ENCODE measurements around the gene TANGO6. TPM values are rescaled to one million over a fixed set of nuclear protein-coding genes. Genes with fewer than 3 reads are reported as not detected.

Gene TANGO6
- total RNA-seq, 8 experiments from 2014 or later: 6.4 to 18.6 (median 7.7) TPM

DNA sequence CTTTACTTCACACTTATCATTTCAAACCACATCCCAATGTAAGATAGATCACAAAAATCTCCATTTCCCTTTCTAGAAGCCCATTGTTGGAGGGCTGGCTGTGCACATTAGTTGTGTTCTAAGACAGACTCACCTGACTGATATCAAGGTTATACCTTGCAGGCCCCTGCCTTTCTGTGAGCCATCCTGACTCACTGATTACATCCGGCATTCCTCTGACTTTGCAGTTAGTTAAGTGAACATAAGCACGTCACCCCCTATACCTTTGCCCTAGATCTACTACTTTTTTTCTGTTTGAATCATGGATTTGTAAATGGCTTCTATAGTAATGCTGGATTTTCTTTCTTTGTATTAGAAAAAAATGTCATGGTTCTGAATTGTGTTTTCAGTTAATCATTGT lies 78.3 kb downstream of the TANGO6 start:
- Histone ChIP-seq H3K4me3 (no peak overlapping the region), H3K4me1 (replicated peaks in 1 of 2) (no peaks in the 10 kb centered on the region), H3K27ac (no peak overlapping the region)
- in situ Hi-C loops (cut with MboI; ENCODE audit: low pct_unique_long_range_greater_than_20kb in 2 of 9, low sequenced_read_pairs in 9 of 9, unreplicated experiment in 9 of 9): loop anchor here in 2 of 9 experiments (25.0 kb wide), 1 partner anchor 191 kb away; the partner anchor contains the start of gene HAS3 (in 2 of the 2)
- no peak for ATAC-seq (replicated peaks in 6 of 8)
- 77 to 100% (median 83%) methylated on average over 2 of the region's 2 CpGs; no CpG with 5 or more reads in 5 of the 10 experiments for WGBS, 10 experiments

DNA sequence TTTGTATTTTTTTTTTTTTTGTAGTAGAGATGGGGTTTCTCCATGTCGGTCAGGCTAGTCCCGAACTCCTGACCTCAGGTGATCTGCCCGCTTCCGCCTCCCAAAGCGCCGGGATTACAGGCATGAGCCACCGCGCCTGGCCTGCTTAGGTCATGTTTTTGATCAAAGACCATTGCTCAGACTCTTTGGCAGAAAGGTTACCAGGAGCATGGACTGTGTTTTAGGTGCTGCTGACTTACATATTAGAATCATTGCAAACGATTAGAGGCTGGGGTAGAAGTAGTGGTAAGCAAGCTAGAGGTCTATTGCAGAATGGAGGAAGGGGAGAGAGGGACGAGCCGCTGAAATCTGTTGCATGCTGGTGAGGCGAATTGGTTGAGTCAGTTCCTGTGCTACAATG lies 79.8 kb downstream of the TANGO6 start:
- Histone ChIP-seq H3K4me3 (no peak overlapping the region), H3K27ac (no peak overlapping the region), H3K4me1 (replicated peaks in 1 of 2) (no peaks in the 10 kb centered on the region)
- in situ Hi-C loops (cut with MboI; ENCODE audit: low pct_unique_long_range_greater_than_20kb in 2 of 9, low sequenced_read_pairs in 9 of 9, unreplicated experiment in 9 of 9): loop anchor here in 2 of 9 experiments (25.0 kb wide), 1 partner anchor 189 kb away; the partner anchor contains the start of gene HAS3 (in 2 of the 2)
- no peak for ATAC-seq (replicated peaks in 6 of 8)
- 80 to 100% (median 87%) methylated on average over 1 to 7 of the region's 12 CpGs; no CpG with 5 or more reads in 1 of the 10 experiments for WGBS, 10 experiments

DNA sequence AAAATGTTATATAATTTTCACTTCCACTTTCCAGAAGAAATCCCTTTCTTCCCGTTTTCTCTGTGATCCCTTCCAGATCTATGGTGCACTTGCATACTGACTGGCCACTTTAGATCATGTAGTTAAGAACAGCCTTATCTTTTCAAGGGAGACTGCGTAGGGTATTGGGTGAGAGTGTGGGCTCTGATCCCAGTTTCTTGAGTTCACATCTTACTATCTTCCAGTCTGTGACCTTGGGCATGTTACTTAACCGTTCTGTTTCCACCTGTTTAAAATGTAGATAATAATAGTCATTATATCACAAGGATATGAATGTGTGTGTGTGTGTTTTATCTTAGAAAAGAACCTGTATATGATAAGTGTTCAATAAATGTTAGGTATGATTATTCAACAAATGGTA lies 83.7 kb downstream of the TANGO6 start:
- Histone ChIP-seq H3K27ac (no peak overlapping the region), H3K4me1 (replicated peaks in 1 of 2) (no peaks in the 10 kb centered on the region), H3K4me3 (no peak overlapping the region)
- in situ Hi-C loops (cut with MboI; ENCODE audit: low pct_unique_long_range_greater_than_20kb in 2 of 9, low sequenced_read_pairs in 9 of 9, unreplicated experiment in 9 of 9): no loop called here
- 88 to 100% (median 93%) methylated on average over 1 to 3 of the region's 3 CpGs; no CpG with 5 or more reads in 4 of the 10 experiments for WGBS, 10 experiments
- ATAC-seq (replicated peaks in 6 of 8): no peak

DNA sequence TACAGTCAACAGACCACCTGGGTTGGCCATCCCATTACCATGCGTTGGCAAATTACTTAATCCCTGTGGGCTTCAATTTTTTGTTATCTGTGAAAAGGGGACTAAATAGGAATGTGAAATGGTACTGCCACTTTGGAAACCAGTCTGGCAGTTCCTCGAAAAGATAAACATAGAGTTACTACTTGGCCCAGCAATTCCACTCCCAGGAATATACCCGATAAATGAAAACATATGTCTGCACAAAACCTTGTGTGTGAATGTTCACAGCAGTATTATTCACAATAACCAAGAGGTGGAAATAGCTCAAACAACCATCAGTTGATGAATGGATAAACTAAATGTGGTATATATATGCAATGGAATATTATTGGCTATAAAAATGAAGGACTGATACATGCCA lies 87.9 kb downstream of the TANGO6 start:
- in situ Hi-C loops (cut with MboI; ENCODE audit: low pct_unique_long_range_greater_than_20kb in 2 of 9, low sequenced_read_pairs in 9 of 9, unreplicated experiment in 9 of 9): no loop called here
- no peaks in the 10 kb centered on the region for H3K4me1 ChIP-seq (replicated peaks in 1 of 2)
- 80 to 100% (median 100%) methylated on average over 1 to 3 of the region's 3 CpGs; no CpG with 5 or more reads in 2 of the 10 experiments for WGBS, 10 experiments
- H3K4me3 ChIP-seq: no peak overlapping the region
- H3K27ac ChIP-seq: no peak overlapping the region
- no peak for ATAC-seq (replicated peaks in 6 of 8)

DNA sequence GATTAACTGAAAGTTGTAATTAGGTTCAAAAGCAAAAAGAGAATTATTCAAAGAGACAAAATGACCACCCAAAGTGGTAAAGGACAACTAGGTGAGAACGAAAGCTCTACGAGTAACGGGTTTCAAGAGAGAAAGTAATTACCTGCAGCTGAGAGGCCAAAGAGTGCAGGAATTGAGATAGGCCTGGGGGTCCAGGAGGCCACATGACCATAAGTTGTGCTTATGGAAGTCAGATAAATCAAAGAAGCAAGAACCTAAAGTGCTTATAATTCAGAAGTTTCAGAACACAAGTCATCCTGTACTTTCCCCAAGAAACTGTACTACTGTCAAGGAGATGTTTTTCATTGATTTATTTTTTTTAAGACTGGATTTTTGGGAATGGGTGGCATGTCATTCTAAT lies 91.1 kb downstream of the TANGO6 start:
- in situ Hi-C loops (cut with MboI; ENCODE audit: low pct_unique_long_range_greater_than_20kb in 2 of 9, low sequenced_read_pairs in 9 of 9, unreplicated experiment in 9 of 9): no loop called here
- WGBS, 10 experiments: 93 to 100% (median 94%) methylated on average over 3 of the region's 3 CpGs; no CpG with 5 or more reads in 3 of the 10 experiments

DNA sequence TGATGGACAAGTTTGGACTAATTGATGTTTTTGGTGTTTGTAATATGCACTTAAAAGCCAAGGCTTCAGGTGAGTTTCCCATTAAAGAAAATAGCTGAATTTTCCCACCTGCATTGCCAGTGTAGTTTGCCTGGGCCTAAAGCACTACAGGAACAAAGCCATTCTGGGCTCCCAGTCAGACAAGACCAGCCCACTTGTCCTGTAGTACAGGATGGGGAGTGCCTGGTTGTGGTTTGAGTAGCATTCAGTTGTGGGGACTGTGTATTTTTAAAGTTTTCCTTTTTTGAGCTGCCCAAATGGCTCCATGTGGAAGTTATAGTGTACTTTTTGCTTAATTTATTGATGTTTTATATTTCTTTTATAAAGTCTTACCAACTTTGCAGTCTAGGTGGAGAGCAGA lies 91.7 kb downstream of the TANGO6 start:
- Histone ChIP-seq H3K27ac (no peak overlapping the region), H3K4me3 (no peak overlapping the region), H3K4me1 (replicated peaks in 1 of 2) (no peaks in the 10 kb centered on the region)
- in situ Hi-C loops (cut with MboI; ENCODE audit: low pct_unique_long_range_greater_than_20kb in 2 of 9, low sequenced_read_pairs in 9 of 9, unreplicated experiment in 9 of 9): no loop called here
- ATAC-seq (replicated peaks in 6 of 8): no peak

More for the DNA sequence above, 91.1 kb downstream of the TANGO6 start:
- H3K4me1 ChIP-seq (replicated peaks in 1 of 2): no peaks in the 10 kb centered on the region
- ATAC-seq (replicated peaks in 6 of 8): no peak
- H3K27ac ChIP-seq: no peak overlapping the region
- no peak overlapping the region for H3K4me3 ChIP-seq

DNA sequence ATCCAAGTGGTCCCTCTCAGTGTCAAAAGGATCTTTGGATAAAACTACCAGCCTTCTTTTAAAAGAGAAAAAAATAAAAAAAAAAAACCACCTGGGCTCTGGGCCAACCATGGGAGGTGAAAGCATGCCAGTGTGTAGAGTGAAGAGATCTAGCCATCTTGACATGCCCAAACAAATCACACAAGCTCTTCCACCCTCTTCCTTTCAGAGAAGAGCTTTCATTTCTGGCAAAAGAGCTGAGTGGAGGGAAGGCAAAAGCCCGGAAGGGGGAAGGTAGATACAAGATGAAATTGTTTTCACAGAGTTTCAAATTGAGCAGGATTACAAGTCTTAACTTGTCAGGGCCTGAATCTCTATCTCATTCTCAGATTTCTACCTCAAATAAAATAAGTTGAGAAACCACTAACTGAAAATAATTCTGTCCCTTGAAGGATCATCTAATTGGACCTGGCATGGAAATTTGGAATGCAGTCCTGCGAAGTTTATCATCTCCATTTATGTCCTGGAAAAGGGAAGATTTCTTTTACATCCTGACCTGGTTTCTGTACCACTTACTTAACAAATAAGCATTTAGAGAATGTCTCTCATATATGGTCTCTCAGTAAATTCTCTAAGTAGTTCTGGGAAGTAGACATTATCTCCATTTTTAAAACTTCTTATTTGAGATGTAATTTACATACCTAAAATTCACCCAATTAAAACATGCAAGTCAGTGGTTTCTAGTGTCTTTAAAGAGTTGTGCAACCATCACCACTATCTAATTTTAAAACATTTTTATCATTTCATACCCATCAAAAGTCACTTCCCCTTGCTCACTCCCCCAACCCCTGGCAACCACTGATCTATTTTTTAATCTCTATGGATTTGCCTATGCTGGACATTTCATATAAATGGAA lies 93.7 kb downstream of the TANGO6 start:
- no peaks in the 10 kb centered on the region for H3K4me1 ChIP-seq (replicated peaks in 1 of 2)
- no peak overlapping the region for H3K4me3 ChIP-seq
- in situ Hi-C loops (cut with MboI; ENCODE audit: low pct_unique_long_range_greater_than_20kb in 2 of 9, low sequenced_read_pairs in 9 of 9, unreplicated experiment in 9 of 9): no loop called here
- ATAC-seq (replicated peaks in 6 of 8): peak in 3 of 8 experiments; percentile 40 to 57 (median 56)
- WGBS, 10 experiments: 67 to 100% (median 92%) methylated on average over 1 to 2 of the region's 2 CpGs; no CpG with 5 or more reads in 3 of the 10 experiments
- H3K27ac ChIP-seq: no peak overlapping the region

DNA sequence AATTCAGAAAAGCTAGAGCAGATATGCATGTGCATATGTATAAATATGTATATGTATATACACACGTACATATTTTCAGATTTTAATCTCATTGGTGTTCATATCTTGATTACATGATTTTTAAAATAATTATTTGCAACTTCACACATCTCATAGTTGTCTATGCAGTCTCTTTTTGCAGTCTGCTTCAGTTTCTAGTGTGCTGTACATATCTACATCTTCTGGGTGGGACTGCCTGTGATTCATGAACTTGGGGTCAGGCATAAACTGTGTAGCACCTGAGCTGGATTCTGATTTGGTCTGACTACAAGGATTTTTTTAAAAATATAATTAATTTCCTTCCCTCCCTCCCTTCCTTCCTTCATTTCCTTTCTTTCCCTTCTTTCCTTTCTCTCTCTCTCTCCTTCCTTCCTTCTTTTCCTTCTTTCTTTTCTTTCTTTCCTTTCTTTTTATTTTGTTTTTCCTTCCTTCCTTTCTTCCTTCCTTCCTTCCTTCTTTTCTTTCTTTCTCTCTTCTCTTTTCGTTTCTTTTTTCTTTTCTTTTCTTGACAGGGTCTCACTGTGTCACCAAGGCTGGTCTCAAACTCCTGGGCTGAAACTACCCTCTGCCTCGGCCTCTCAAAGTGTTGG lies 96.5 kb downstream of the TANGO6 start:
- Histone ChIP-seq H3K4me3 (no peak overlapping the region), H3K27ac (no peak overlapping the region), H3K4me1 (replicated peaks in 1 of 2) (no peaks in the 10 kb centered on the region)
- 45 to 90% (median 75%) methylated on average over 1 to 3 of the region's 3 CpGs; no CpG with 5 or more reads in 1 of the 10 experiments for WGBS, 10 experiments
- ATAC-seq (replicated peaks in 6 of 8): peak in 3 of 8 experiments; percentile 79 to 88 (median 86)
- in situ Hi-C loops (cut with MboI; ENCODE audit: low pct_unique_long_range_greater_than_20kb in 2 of 9, low sequenced_read_pairs in 9 of 9, unreplicated experiment in 9 of 9): no loop called here

DNA sequence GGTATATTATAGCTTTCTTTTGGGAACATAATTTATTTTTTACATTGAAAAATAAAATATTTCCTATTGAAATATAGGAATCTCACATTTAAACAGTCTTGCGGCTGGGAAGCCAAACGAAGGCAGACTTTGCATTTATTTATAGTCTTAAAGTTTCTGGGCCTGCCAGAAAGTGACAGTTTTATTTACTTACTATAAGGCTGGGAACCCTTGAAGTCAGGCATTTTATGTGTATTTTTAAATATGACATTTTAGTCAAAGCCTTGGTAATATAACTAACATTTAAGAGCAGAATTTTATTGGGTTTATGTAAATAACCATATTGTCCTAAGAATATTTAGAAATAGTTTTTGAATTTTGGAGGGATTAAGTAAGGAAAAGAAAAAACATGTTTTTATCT lies 97.5 kb downstream of the TANGO6 start:
- in situ Hi-C loops (cut with MboI; ENCODE audit: low pct_unique_long_range_greater_than_20kb in 2 of 9, low sequenced_read_pairs in 9 of 9, unreplicated experiment in 9 of 9): no loop called here
- 17 to 100% (median 92%) methylated on average over 1 to 2 of the region's 2 CpGs; no CpG with 5 or more reads in 2 of the 10 experiments for WGBS, 10 experiments
- Histone ChIP-seq H3K4me1 (replicated peaks in 1 of 2) (no peaks in the 10 kb centered on the region), H3K27ac (no peak overlapping the region), H3K4me3 (no peak overlapping the region)
- ATAC-seq (replicated peaks in 6 of 8): no peak

DNA sequence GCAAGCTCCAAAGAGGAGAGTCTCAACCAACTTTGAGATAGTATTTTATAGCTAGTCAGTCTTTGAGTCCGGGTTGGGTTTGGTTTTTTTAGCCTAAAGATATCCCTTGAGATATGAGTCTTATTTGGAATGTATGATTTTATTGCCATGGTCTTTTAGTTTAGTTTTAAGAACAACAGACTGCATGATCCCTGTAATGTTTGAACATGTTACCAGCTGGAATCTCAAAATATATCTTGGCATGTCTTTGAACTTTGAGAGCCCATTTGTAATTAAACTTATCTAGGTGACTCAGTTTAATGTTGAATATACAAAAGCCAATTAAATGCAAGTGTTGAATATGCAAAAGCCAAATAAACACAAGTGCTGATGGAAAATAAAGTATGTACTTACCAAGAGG lies 100.6 kb downstream of the TANGO6 start:
- Histone ChIP-seq H3K27ac (no peak overlapping the region), H3K4me1 (replicated peaks in 1 of 2) (no peaks in the 10 kb centered on the region), H3K4me3 (no peak overlapping the region)
- ATAC-seq (replicated peaks in 6 of 8): peak in 2 of 8 experiments; percentile 20 to 37
- 80 to 100% (median 87%) methylated on average over 1 of the region's 1 CpG; no CpG with 5 or more reads in 6 of the 10 experiments for WGBS, 10 experiments
- in situ Hi-C loops (cut with MboI; ENCODE audit: low pct_unique_long_range_greater_than_20kb in 2 of 9, low sequenced_read_pairs in 9 of 9, unreplicated experiment in 9 of 9): no loop called here

DNA sequence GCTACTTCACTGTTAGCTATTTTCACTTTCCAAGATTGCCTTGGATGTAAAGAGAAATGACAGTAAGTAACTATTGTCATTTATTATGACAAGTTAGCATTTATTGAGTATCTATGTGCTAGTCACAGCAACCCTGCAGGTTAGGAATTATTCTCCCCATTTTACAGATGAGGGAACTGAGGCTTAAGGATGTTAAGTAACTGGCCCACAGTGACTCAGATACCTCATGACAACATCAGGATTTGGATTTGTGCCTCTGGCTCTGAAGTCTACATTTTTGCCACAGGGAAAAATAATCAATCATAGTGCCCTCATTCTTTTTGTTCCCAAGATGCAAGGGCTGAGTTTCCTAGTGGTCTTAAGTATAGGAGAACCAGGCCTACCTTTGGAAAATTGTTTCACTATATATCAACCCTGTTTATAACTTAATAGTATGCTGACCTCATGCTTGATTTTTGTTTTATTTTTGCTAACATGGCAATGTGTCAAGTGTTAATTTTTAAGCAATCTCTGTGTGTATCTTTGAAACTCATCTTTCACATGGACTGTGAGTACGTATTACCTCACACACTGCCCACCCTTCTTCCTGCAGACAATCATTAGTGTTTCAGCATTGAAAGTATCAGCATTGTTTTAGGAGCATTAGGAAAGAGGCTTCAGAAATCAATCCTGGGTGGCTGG lies 105.0 kb downstream of the TANGO6 start:
- H3K4me3 ChIP-seq: no peak overlapping the region
- no peak for ATAC-seq (replicated peaks in 6 of 8)
- no peaks in the 10 kb centered on the region for H3K4me1 ChIP-seq (replicated peaks in 1 of 2)
- H3K27ac ChIP-seq: no peak overlapping the region
- in situ Hi-C loops (cut with MboI; ENCODE audit: low pct_unique_long_range_greater_than_20kb in 2 of 9, low sequenced_read_pairs in 9 of 9, unreplicated experiment in 9 of 9): no loop called here
- WGBS, 10 experiments: 67 to 100% (median 100%) methylated on average over 1 of the region's 1 CpG; no CpG with 5 or more reads in 2 of the 10 experiments

DNA sequence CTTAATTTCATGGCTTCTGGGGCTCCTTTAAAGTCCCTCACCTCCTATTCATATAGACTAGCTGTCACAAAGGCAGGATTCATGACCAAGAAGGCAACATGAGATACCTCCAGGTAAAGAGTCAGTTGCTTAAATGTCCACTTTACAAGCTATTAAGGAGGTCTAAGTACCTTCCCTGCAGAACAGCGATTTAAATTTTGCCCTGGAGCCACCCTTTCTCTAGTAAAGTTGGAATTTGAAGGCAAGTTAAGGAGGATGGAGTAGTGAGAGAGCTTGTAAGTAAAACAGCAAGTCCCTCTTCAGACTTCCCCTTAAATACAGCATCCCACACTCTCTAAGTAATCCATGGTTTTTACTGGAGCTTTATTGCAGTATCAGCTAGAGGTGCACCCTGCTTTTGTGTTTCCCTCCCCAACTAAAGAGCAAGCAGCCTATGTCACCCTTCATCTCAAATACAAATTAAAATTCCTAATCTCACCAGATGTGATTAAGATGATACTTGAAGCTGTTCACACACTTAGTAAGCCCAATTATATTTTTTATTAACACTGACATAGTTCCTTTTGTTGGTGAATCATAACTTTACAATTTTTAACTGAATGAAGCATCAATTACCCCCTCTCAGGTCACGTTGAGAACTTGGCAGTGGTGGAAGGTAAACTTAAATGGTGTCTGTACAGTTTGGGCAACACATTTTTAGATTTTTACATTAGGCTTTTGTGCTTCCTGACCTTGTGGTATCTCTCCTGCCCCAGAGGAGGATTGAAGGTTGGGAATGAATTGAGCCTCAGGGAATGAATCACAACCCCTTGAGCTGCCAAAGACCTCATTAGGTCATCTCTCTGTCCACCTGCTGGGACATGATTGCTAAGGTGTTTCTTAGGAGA lies 108.9 kb downstream of the TANGO6 start:
- Histone ChIP-seq H3K4me3 (no peak overlapping the region), H3K4me1 (replicated peaks in 1 of 2) (peaks cover 0 to 11% of the 10 kb centered on the region in 2 donors), H3K27ac (no peak overlapping the region)
- no peak for ATAC-seq (replicated peaks in 6 of 8)
- WGBS, 10 experiments: 40 to 92% (median 67%) methylated on average over 1 to 2 of the region's 2 CpGs; no CpG with 5 or more reads in 3 of the 10 experiments
- in situ Hi-C loops (cut with MboI; ENCODE audit: low pct_unique_long_range_greater_than_20kb in 2 of 9, low sequenced_read_pairs in 9 of 9, unreplicated experiment in 9 of 9): no loop called here

All from motor neuron (in vitro differentiated cells).